ENCODE results near the gene MED15.
A peak's percentile ranks its signal among the peaks of the same experiment; 100 is the strongest.
"Not testable (repeated sequence)": the region's sequence is repeated elsewhere in the genome, so short reads cannot be mapped to it uniquely, and the experiment has no call there.

The MED15 gene

DNA sequence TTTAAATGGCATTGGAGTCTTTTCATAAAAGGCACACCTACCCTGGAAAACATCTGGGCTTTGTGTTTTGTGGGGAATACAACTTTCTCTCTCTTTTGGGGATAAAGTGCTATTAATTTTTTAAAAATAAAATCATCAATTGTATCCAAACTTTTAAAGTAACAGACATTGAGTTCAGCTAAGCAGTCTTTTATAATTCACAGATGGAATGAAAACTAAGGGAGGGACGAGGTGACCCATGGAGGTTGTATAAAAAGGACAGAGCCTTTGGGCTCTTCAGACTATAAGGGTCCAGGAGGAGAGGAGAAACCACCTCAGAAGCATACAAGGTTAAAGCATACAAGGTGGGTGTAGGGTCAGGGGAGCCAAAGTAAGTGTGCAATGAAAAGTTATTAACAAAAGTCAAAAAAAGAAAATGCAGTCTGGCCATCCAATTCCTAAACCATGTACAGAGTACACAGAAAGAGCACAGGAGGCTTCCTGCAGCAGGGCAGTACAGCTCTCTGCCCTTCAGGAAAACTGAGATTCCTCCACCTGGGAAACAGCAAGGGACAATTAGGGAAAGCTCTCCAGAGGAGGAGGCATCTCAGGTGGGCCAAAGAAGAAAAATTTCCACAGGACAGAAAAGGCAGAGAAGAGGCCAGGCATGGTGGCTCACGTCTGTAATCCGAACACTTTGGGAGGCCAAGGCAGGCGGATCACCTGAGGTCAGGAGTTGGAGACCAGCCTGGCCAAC, 22.3 kb upstream of the MED15 start:
- no peak for DNase-seq

GRCh38 chr22:20486229-20486628, 21.2 kb upstream of the MED15 start:
- DNase-seq: no peak

- no peak for DNase-seq
These were observed 19.7 kb upstream of the MED15 start for GRCh38 chr22:20487715-20488114.

GRCh38 chr22:20488946-20489345, 18.5 kb upstream of the MED15 start:
- no peak for DNase-seq

GRCh38 chr22:20490183-20490940, 17.0 kb upstream of the MED15 start:
- no peak for DNase-seq

DNA sequence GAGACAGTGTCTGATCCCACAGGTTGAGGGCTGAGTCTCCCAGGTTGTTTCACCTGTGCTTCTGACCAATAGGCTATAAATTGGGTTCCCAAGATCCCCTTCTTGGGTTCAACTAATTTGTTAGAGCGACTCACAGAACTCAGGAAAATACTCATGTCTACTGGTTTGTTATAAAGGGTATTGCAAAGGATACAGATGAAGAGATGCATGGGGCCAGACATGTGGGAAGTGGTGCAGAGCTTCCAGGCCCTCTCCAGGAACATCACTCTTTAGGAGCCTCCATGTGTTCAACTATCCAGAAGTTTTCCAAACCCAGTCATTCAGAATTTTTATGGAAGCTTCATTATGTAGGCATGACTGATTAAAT, 16.5 kb upstream of the MED15 start:
- DNase-seq: no peak

GRCh38 chr22:20491346-20491745, 16.1 kb upstream of the MED15 start:
- no peak for DNase-seq

- peak; percentile 58 for DNase-seq
These were observed 12.2 kb upstream of the MED15 start, which contains the start of gene KLHL22 for GRCh38 chr22:20494978-20495860. Gene KLHL22 (minus strand): TSS chr22:20495795. CDS start chr22:20489211, 6,584 bp downstream.

DNA sequence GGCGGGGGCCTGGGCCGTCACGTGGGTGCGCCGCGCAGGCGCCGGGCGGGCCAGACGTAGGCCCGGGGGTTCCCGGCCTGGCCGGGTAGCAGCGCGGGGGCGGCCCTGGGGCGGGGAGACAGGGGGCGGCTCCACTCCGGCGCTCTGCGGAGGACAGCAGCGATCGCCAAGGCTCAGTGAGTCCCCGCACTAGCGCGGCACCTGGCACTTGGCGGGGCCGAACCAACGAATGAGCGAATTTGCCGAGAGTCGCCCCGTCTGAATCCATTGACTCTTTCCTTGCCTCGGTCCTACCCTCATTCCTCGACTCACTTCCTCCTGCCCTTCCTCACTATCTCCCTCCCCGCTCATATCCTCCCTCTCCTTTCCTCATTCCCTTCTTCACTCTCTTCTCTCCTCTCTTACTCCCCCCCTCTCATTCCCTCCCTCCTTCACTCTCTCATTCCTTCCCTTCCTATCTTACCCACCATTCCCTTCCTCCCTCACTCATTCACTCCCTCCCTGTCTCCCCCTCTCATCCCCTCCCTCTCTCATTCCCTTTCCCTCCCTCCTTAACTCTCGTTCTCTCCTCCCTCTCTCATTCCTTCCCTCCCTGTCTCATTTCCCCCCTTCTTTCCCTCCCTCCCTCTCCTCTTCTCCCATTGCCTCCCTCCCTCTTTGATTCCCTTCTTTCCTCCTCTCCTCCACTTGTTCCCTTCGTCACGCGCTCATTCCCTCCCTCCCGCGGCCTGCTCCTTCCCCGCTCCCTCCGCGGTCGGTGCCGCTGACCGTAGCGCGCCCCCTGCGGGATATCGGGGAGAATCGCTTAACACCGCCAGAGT, 11.3 kb upstream of the MED15 start:
- DNase-seq: peak; percentile 90

- DNase-seq: no peak
These were observed 10.0 kb upstream of the MED15 start for GRCh38 chr22:20497426-20497825.

DNA sequence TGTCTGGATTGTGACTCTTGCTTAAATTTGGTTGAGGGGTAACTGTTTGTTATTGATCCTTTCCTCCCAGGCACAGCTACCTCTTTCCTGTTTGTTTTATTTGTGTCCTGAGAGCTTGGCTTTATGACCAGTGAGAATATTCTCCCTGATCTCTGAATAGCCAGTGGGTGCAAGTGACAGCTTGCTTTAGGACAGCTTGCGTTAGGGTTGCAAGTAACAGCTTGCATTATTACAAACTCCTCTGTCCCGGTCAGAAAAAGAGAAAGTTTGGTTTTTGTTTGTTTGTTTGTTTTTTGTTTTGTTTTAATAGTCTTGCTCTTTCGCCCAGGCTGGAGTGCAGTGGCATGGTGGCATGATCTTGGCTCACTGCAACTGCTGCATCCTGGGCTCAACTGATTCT, 8.5 kb upstream of the MED15 start:
- no peak for DNase-seq

- no peak for DNase-seq
These were observed 7.6 kb upstream of the MED15 start for GRCh38 chr22:20499769-20500168.

GRCh38 chr22:20503816-20504215, 3.6 kb upstream of the MED15 start:
- no peak for DNase-seq

DNA sequence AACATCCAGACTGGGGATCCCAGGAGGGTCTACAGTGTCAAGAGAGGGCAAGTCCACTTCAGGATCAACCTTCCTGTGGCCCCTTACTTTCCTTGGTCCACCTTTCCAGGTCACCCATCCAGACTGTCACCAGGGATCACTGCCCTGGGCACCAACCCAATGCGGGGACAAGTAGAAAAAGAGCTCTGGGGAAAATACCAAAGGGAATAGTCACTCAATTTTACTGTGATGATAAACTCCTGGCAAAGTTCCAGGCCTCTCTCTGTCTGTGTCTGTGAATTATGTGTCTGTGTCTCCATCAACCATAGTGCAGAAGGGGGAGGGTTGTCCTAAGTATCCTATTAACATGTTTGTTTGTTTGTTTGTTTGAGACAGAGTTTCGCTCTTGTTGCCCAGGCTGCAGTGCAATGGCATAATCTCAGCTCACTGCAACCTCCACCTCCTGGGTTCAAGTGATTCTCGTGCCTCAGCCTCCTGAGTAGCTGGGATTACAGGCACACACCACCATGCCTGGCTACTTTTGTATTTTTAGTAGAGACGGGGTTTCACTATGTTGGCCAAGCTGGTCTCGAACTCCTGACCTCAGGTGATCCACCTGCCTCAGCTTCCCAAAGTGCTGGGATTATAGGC, 3.0 kb upstream of the MED15 start:
- DNase-seq: not testable (repeated sequence)

- DNase-seq: no peak
These were observed 712 bp upstream of the MED15 start for GRCh38 chr22:20506543-20507252.

DNA sequence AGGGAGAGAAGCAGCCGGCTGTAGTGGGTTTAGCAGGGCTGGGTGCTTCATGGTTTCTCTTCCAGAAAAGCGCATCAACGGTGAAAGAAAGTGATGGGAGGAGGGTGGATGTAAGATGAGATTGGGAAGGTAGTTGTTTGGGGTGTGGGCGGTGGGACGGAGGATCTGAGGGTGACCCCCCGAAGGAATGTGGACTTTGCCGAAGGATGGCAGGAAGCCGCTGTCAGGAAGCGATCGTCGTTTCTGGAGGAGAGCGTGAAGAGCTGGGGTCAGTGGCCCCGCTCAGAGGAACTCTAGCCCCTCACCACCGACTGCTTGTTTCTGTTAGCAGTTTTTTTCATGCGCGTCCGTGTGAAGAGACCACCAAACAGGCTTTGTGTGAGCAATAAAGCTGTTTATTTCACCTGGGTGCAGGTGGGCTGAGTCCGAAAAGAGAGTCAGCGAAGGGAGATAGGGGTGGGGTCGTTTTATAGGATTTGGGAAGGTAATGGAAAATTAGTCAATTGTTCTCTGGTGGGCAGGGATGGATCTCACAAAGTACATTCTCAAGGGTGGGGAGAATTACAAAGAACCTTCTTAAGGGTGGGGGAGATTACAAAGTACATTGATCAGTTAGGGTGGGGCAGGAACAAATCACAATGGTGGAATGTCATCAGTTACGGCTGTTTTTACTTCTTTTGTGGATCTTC, 801 bp downstream of the MED15 start:
- not testable (repeated sequence) for DNase-seq

- DNase-seq: no peak
These were observed 1.4 kb downstream of the MED15 start for GRCh38 chr22:20508815-20509271.

DNA sequence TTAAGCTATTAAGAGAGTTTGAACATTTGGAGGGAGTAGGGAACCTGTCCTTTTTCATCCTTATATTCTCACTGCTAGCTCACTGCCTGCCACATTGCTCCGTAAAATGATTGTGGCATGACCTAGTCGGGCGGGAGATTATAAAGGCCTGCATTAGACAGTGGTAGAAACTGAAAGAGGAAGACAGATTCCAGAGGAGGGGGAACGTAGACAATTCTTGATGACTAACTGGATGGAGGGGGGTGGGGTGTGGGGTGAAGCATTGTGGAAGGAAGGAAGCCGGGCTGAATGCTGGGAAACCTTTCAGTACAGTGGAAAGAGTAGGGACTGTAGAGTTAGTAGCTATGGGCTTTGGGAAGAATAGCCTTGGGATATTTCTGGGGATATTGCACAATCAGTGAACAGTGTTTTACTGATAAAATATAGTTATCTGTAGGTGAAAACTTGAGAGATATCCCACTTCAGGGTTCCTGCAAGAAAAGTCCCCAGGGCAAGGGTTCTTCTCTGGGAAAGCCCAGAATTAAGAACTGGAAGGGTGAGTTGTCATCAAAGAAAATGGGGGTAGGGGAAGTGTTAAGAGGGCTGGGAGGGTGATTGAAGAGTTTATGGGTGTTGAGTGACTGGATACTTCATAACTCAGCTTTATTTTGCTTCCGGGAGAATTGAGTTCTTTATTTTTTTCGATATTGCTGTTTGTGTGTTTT, 2.1 kb downstream of the MED15 start:
- DNase-seq: no peak

DNA sequence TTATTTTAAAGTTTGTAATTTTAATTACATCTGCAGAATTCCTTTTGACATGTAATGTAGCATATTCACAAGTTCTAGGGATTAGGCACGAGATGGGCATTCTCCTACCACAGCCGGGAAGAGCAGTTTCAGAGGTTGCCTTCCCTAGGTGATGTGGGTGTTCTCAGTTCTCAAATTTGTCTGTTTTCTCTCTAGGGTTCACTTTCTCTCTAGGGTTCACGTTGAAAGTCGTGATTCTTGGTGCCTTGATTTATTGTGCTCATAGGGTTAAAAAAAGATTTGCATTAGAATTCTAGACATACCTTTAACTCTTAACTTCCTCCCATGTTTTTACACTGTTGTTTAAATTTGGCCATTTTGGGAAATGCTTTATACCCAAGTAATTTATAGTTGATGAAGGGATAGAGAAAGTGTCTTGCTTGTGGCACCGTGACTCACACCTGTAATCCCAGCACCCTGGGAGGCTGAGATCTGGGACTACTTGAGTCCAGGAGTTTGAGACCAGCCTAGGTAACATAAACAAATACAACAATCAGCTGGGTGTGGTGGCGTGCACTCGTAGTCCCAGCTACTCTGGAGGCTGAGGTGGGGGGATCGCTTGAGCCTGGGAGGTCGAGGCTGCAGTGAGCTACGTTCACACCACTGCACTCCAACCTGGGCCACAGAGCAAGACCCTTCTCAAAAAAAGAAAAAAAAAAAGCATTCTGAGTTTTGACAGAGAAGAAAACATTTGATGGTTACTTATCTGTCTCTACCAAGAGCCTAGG, 3.6 kb downstream of the MED15 start:
- no peak for DNase-seq
